Keratinocyte (primary cell): ENCODE measurements around the gene P3H1. TPM values are rescaled to one million over a fixed set of nuclear protein-coding genes. Genes with fewer than 3 reads are reported as not detected.

Experiments
- DNase-seq: peaks from one replicate; pipeline ENCODE4 v3.0.0-alpha.2; 2011; ENCODE audit warnings: low read depth, missing footprints, low spot score
- FAIRE-seq: peaks from 2 replicates; lab custom pipeline; 2011; peaks lifted over from hg19 to GRCh38; lab: Jason Lieb, UNC
- H2AFZ ChIP-seq: 2 replicates; pipeline ENCODE4 v1.6.0; 2012; ENCODE audit warnings: low read length, control low read depth, inconsistent platforms; ENCODE audit not compliant: control insufficient read depth
- H3K27ac ChIP-seq: 2 replicates; pipeline ENCODE4 v1.5.1; 2011; ENCODE audit warnings: low read length; ENCODE audit not compliant: control insufficient read depth, insufficient read depth
- H3K27me3 ChIP-seq: 3 replicates; pipeline ENCODE4 v1.6.0; 2011; ENCODE audit warnings: low read length; ENCODE audit not compliant: control insufficient read depth, insufficient read depth; ENCODE audit errors: extremely low read depth
- H3K36me3 ChIP-seq, 2 experiments: 2 replicates in 1 of 2; 3 replicates in 1 of 2; pipeline ENCODE4 v1.5.1; 2011; ENCODE audit warnings: low read length in 2 of 2, mild to moderate bottlenecking in 1 of 2; ENCODE audit not compliant: control insufficient read depth in 2 of 2, insufficient read depth in 2 of 2; ENCODE audit errors: extremely low read depth in 1 of 2
- H3K4me1 ChIP-seq: 3 replicates; pipeline ENCODE4 v1.5.1; 2011; ENCODE audit warnings: low read length; ENCODE audit not compliant: control insufficient read depth, insufficient read depth; ENCODE audit errors: extremely low read depth
- H3K4me2 ChIP-seq: 3 replicates; pipeline ENCODE4 v1.6.0; 2011; ENCODE audit warnings: low read depth, low read length; ENCODE audit not compliant: control insufficient read depth, insufficient read depth; ENCODE audit errors: extremely low read depth
- H3K4me3 ChIP-seq, 3 experiments: fragments of 200-600 bp in 1 of 3; sonication (generic) in 1 of 3; 2 replicates in 2 of 3; 3 replicates in 1 of 3; pipeline ENCODE4 v1.5.1; 2011 to 2016; ENCODE audit warnings: low read length in 3 of 3, mild to moderate bottlenecking in 3 of 3, control low read depth in 2 of 3, inconsistent platforms in 1 of 3, low read depth in 1 of 3, mixed read lengths in 1 of 3, mixed run types in 1 of 3, moderate library complexity in 1 of 3; ENCODE audit not compliant: control insufficient read depth in 2 of 3, insufficient read depth in 2 of 3; ENCODE audit errors: extremely low read depth in 1 of 3
- H3K79me2 ChIP-seq: 2 replicates; pipeline ENCODE4 v1.6.0; 2012; ENCODE audit warnings: low read length; ENCODE audit not compliant: control insufficient read depth, insufficient read depth
- H3K9ac ChIP-seq: 3 replicates; pipeline ENCODE4 v1.6.0; 2011; ENCODE audit warnings: low read length; ENCODE audit not compliant: control insufficient read depth, insufficient read depth; ENCODE audit errors: extremely low read depth
- H3K9me1 ChIP-seq: 3 replicates; pipeline ENCODE4 v1.6.0; 2011; ENCODE audit warnings: low read length; ENCODE audit not compliant: control insufficient read depth, insufficient read depth; ENCODE audit errors: extremely low read depth
- H3K9me3 ChIP-seq: 2 replicates; pipeline ENCODE4 v1.5.1; 2012; ENCODE audit warnings: low read depth, low read length; ENCODE audit not compliant: control insufficient read depth
- H4K20me1 ChIP-seq: 3 replicates; pipeline ENCODE4 v1.6.0; 2011; ENCODE audit warnings: low read length; ENCODE audit not compliant: control insufficient read depth, insufficient read depth; ENCODE audit errors: extremely low read depth
- CTCF ChIP-seq, 3 experiments: IDR thresholded peaks in 1 of 3; conservative IDR thresholded peaks in 1 of 3; optimal IDR thresholded peaks in 1 of 3; 2 replicates in 2 of 3; 3 replicates in 1 of 3; pipeline versions ENCODE3 to v1.5.1; 2011; ENCODE audit warnings: low read length in 3 of 3, mild to moderate bottlenecking in 3 of 3, moderate library complexity in 2 of 3, control low read depth in 1 of 3, inconsistent platforms in 1 of 3; ENCODE audit not compliant: insufficient read depth in 2 of 3; ENCODE audit errors: extremely low read depth in 1 of 3
- EZH2 ChIP-seq: IDR thresholded peaks from one replicate; pipeline ENCODE4 v1.6.1; 2012; ENCODE audit warnings: inconsistent platforms, mild to moderate bottlenecking, low read length, moderate library complexity
- dilution Hi-C: fragments of 300-500 bp; cut with MboI; formaldehyde crosslinking; loops from one replicate; pipeline ENCODE4 v1.7.0; 2020; ENCODE audit warnings: low sequenced_read_pairs; ENCODE audit not compliant: extremely low pct_ligation_motif_present
- polyA plus RNA-seq, 5 experiments: library from polyadenylated mRNA; depleted of rRNA in 3 of 5; stranded (reverse) in 3 of 5; stranded (forward) in 1 of 5; unstranded in 1 of 5; fragments of >200 nt; gene quantifications; 1 replicate in 1 of 5; 2 replicates in 3 of 5; 3 replicates in 1 of 5; pipeline versions ENCODE4 v1.2.1 to v1.2.3, GENCODE V29; 2011 to 2012; ENCODE audit warnings: missing spikeins in 2 of 5, low read depth in 1 of 5, low replicate concordance in 1 of 5

Gene P3H1
- polyA plus RNA-seq, 1 donor (not counting 4 experiments of a cell fraction or from before 2014, with no cell fraction given) = 24.4 TPM

GRCh38 chr1:42807056-42807668, 40.3 kb upstream of the P3H1 start:
- Histone ChIP-seq H3K27me3 (no peaks in the 10 kb centered on the region), H4K20me1 (no peaks in the 10 kb centered on the region), H3K9me1 (no peaks in the 10 kb centered on the region), H3K27ac (no peak overlapping the region), H3K79me2 (no peaks in the 10 kb centered on the region), H3K4me3 (no peak overlapping the region), H3K36me3 (no peaks in the 10 kb centered on the region), H3K4me2 (no peak overlapping the region), H3K4me1 (no peaks in the 10 kb centered on the region), H3K9ac (no peak overlapping the region), H2AFZ (no peak overlapping the region), H3K9me3 (no peaks in the 10 kb centered on the region)
- no peak for DNase-seq
- TF ChIP-seq EZH2 (no peak), CTCF (optimal IDR thresholded peaks at IDR 0.05 in 1 of 3, IDR thresholded peaks at IDR 0.05 in 1 of 3, conservative IDR thresholded peaks at IDR 0.05 in 1 of 3; ENCODE audit: extremely low read depth in 1 of 3, insufficient read depth in 2 of 3, low read length in 3 of 3) (no peak)
- dilution Hi-C loops = no loop called here
- FAIRE-seq = no peak

- no peak overlapping the region for H2AFZ ChIP-seq
- no peak overlapping the region for H3K4me3 ChIP-seq
- no peak for FAIRE-seq
These were observed 39.8 kb upstream of the P3H1 start for GRCh38 chr1:42806593-42806992.

More at GRCh38 chr1:42806593-42806992, 39.8 kb upstream of the P3H1 start:
- Histone ChIP-seq H3K4me2 (no peak overlapping the region), H4K20me1 (no peaks in the 10 kb centered on the region), H3K27ac (no peak overlapping the region), H3K4me1 (no peaks in the 10 kb centered on the region), H3K9ac (no peak overlapping the region), H3K9me1 (no peaks in the 10 kb centered on the region), H3K27me3 (no peaks in the 10 kb centered on the region), H3K36me3 (no peaks in the 10 kb centered on the region), H3K79me2 (no peaks in the 10 kb centered on the region), H3K9me3 (no peaks in the 10 kb centered on the region)
- TF ChIP-seq EZH2 = no peak
- TF ChIP-seq CTCF (optimal IDR thresholded peaks at IDR 0.05 in 1 of 3, IDR thresholded peaks at IDR 0.05 in 1 of 3, conservative IDR thresholded peaks at IDR 0.05 in 1 of 3; ENCODE audit: extremely low read depth in 1 of 3, insufficient read depth in 2 of 3, low read length in 3 of 3) = no peak
- no peak for DNase-seq
- dilution Hi-C loops = no loop called here
